Right atrium auricular region (tissue), 2 donors: Measurements from ENCODE around the gene FOXN1. TPM values are rescaled to one million over a fixed set of nuclear protein-coding genes. Genes with fewer than 3 reads are reported as not detected.

Experiments
- DNase-seq: peaks from one replicate; pipeline ENCODE4 v3.0.0-alpha.2; 2019; ENCODE audit warnings: low spot score
- H3K27ac ChIP-seq, 2 donors: fragments of 200-600 bp; sonication (generic); 1 replicate in 1 of 2; 2 replicates in 1 of 2; pipeline ENCODE4 v1.5.1; 2016 to 2019
- H3K27me3 ChIP-seq, 2 donors: fragments of 200-600 bp; sonication (generic); one replicate each; pipeline versions ENCODE4 v1.5.1 to v1.6.0; 2017 to 2019
- H3K36me3 ChIP-seq: fragments of 200-600 bp; sonication (generic); one replicate; pipeline ENCODE4 v1.5.1; 2016
- H3K4me1 ChIP-seq, 2 donors: fragments of 200-600 bp; sonication (generic); one replicate each; pipeline versions ENCODE4 v1.5.1 to v1.6.0; 2017 to 2019
- H3K4me3 ChIP-seq, 2 donors: fragments of 200-600 bp; sonication (generic); 1 replicate in 1 of 2; 2 replicates in 1 of 2; pipeline ENCODE4 v1.5.1; 2017 to 2019; ENCODE audit warnings: mild to moderate bottlenecking in 1 of 2, moderate library complexity in 1 of 2
- H3K9me3 ChIP-seq, 2 donors: fragments of 200-600 bp; sonication (generic); one replicate each; pipeline ENCODE4 v1.5.1; 2019
- total RNA-seq, 2 donors: library from RNA; depleted of rRNA; stranded (reverse); fragments of >200 nt; gene quantifications; one replicate each; pipeline ENCODE4 v1.1.0, GENCODE V29; 2016
- TF ChIP-seq, protein P1 (sequence below), 2 donors: fragments of 200-600 bp; sonication (generic); IDR thresholded peaks; one replicate each; pipeline ENCODE4 v1.5.1; 2019; ENCODE audit warnings: antibody characterized with exemption in 2 of 2

Gene FOXN1
- total RNA-seq, 2 donors from 2014 or later, result not detected

DNA sequence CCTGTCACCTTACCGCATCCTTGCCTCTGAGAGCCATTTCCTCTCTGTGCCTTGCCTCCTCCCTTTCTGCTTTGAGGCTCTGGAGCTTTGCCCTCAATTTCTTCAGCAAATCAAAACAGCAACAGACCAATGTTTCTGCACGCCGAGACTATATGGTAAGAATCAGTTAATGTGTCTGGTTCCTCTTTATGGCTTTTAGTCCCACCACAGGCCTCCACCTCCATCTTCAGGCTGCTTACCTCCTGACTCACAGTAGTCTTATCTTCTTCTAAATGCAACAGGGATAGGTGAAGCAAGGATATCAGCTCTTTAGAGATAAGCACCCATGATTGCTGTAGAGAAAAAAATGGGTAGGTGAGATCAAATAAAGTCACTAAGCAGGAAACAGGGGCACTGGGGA is 79.7 kb downstream of the FOXN1 start:
- no peaks in the 10 kb centered on the region for H3K9me3 ChIP-seq
- H3K27ac ChIP-seq, result no peak overlapping the region
- no peak overlapping the region for H3K4me3 ChIP-seq
- no peak for DNase-seq
- TF ChIP-seq, protein P1, sequence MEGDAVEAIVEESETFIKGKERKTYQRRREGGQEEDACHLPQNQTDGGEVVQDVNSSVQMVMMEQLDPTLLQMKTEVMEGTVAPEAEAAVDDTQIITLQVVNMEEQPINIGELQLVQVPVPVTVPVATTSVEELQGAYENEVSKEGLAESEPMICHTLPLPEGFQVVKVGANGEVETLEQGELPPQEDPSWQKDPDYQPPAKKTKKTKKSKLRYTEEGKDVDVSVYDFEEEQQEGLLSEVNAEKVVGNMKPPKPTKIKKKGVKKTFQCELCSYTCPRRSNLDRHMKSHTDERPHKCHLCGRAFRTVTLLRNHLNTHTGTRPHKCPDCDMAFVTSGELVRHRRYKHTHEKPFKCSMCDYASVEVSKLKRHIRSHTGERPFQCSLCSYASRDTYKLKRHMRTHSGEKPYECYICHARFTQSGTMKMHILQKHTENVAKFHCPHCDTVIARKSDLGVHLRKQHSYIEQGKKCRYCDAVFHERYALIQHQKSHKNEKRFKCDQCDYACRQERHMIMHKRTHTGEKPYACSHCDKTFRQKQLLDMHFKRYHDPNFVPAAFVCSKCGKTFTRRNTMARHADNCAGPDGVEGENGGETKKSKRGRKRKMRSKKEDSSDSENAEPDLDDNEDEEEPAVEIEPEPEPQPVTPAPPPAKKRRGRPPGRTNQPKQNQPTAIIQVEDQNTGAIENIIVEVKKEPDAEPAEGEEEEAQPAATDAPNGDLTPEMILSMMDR (IDR thresholded peaks at IDR 0.05), result no peak
- no peaks in the 10 kb centered on the region for H3K27me3 ChIP-seq
- no peaks in the 10 kb centered on the region for H3K4me1 ChIP-seq
- no peaks in the 10 kb centered on the region for H3K36me3 ChIP-seq

Other genes with a start within 250 kb of the FOXN1 start
- gene TMEM97, start 187.1 kb upstream of the FOXN1 start, total RNA-seq, result 1 to 10 TPM; 3.2 to 3.4 TPM
- gene IFT20, start 170.9 kb upstream of the FOXN1 start, total RNA-seq, result 10 to 100 TPM; 15.6 to 19.6 TPM
- 10 to 100 TPM; 28.1 to 47.6 TPM for gene TNFAIP1, start 170.6 kb upstream of the FOXN1 start, total RNA-seq
- 100 to 1,000 TPM in 1 of 2 donors, 10 to 100 TPM in 1; 98.9 to 108 TPM for gene POLDIP2, start 148.8 kb upstream of the FOXN1 start, total RNA-seq
- gene SEBOX, start 141.1 kb upstream of the FOXN1 start, total RNA-seq, result not detected
- 10 to 100 TPM in 1 of 2 donors, 1 to 10 TPM in 1; 5.4 to 86.7 TPM for gene VTN, start 136.0 kb upstream of the FOXN1 start, total RNA-seq
- gene SARM1, start 134.7 kb upstream of the FOXN1 start, total RNA-seq, result 1 to 10 TPM; 6.2 to 7.7 TPM
- 1 to 10 TPM; 3.7 to 6.8 TPM for gene SLC46A1, start 100.1 kb upstream of the FOXN1 start, total RNA-seq
- gene SLC13A2, start 32.7 kb upstream of the FOXN1 start, total RNA-seq, result not detected
- 10 to 100 TPM; 19.6 to 30.3 TPM for gene UNC119, start 46.3 kb downstream of the FOXN1 start, total RNA-seq
- gene PIGS, start 65.2 kb downstream of the FOXN1 start, total RNA-seq, result 10 to 100 TPM; 51.6 to 74.8 TPM
- gene ALDOC, start 70.5 kb downstream of the FOXN1 start, total RNA-seq, result 100 to 1,000 TPM; 355 to 363 TPM
- gene SPAG5, start 92.7 kb downstream of the FOXN1 start, total RNA-seq, result 1 to 10 TPM in 1 of 2 donors, under 1 TPM in 1; 0.98 to 1.1 TPM
- gene RSKR, start 107.8 kb downstream of the FOXN1 start, total RNA-seq, result 1 to 10 TPM; 1.3 to 1.8 TPM
- gene BLTP2, start 138.8 kb downstream of the FOXN1 start, total RNA-seq, result 10 to 100 TPM; 62.5 to 70.3 TPM
- gene SDF2, start 155.6 kb downstream of the FOXN1 start, total RNA-seq, result 10 to 100 TPM; 23.0 to 32.5 TPM
- gene SUPT6H, start 155.9 kb downstream of the FOXN1 start, total RNA-seq, result 10 to 100 TPM; 28.5 to 45.4 TPM
- gene PROCA1, start 205.5 kb downstream of the FOXN1 start, total RNA-seq, result 1 to 10 TPM in 1 of 2 donors, under 1 TPM in 1; 0.94 to 1.4 TPM
- gene RAB34, start 211.5 kb downstream of the FOXN1 start, total RNA-seq, result 100 to 1,000 TPM in 1 of 2 donors, 10 to 100 TPM in 1; 55.8 to 139 TPM
- gene RPL23A, start 213.6 kb downstream of the FOXN1 start, total RNA-seq, result 100 to 1,000 TPM; 231 to 505 TPM
- gene TLCD1, start 219.9 kb downstream of the FOXN1 start, total RNA-seq, result 1 to 10 TPM in 1 of 2 donors, not detected in 1; 1.7 TPM
- gene NEK8, start 222.4 kb downstream of the FOXN1 start, total RNA-seq, result 1 to 10 TPM; 1.0 to 1.1 TPM
- gene TRAF4, start 237.7 kb downstream of the FOXN1 start, total RNA-seq, result 1 to 10 TPM; 3.3 to 6.7 TPM